ENCODE data around the gene RALGAPA1. TPM values are rescaled to one million over a fixed set of nuclear protein-coding genes. Genes with fewer than 3 reads are reported as not detected.

Gene RALGAPA1
- polyA plus RNA-seq, 1 donor from 2014 or later = 73.3 TPM

- H2AFZ ChIP-seq (ENCODE audit: low read depth, low read length) = peak overlapping the region; percentile 91
Measured at GRCh38 chr14:35826952-35827416, 17.9 kb upstream of the RALGAPA1 start.

GRCh38 chr14:35826218-35826951, 17.3 kb upstream of the RALGAPA1 start, which contains the start of gene BRMS1L:
TSS of gene BRMS1L (plus strand) at chr14:35826338. CDS start at chr14:35826517, 179 bp downstream.
- peak within 1 kb of the TSS; percentile 56 for H3K4me2 ChIP-seq (ENCODE audit: low read length)
- no peaks in the 10 kb centered on the region for H3K36me3 ChIP-seq (ENCODE audit: insufficient read depth, low read length)
- peak within 1 kb of the TSS; percentile 91 for H2AFZ ChIP-seq (ENCODE audit: low read depth, low read length)
- no peaks in the 10 kb centered on the region for H4K20me1 ChIP-seq (ENCODE audit: insufficient read depth)
- H3K9ac ChIP-seq (ENCODE audit: low read length) = peak within 1 kb of the TSS; percentile 89
- H3K9me3 ChIP-seq (ENCODE audit: low read length) = no peaks in the 10 kb centered on the region
- no peaks in the 10 kb centered on the region for H3K27me3 ChIP-seq (ENCODE audit: insufficient read depth, low read depth, low read length)
- H3K79me2 ChIP-seq (replicated peaks; ENCODE audit: insufficient read depth, low read length) = peaks cover 7% of the 10 kb centered on the region
- peak within 1 kb of the TSS; percentile 81 for H3K27ac ChIP-seq (ENCODE audit: low read length)
- H3F3A ChIP-seq (ENCODE audit: insufficient read depth, low read length, poor library complexity, severe bottlenecking) = no peaks in the 10 kb centered on the region
- H3K9me2 ChIP-seq (ENCODE audit: insufficient read depth, low read length) = no peaks in the 10 kb centered on the region
- TF ChIP-seq EZH2 (IDR thresholded peaks at IDR 0.05; ENCODE audit: borderline replicate concordance, insufficient read depth, low read length, poor library complexity, severe bottlenecking) (no peak), POLR2AphosphoS5 (IDR thresholded peaks at IDR 0.05) (peak; percentile 77), TAF1 (IDR thresholded peaks at IDR 0.05; ENCODE audit: low read depth) (peak; percentile 84), CTCF (IDR thresholded peaks at IDR 0.05; ENCODE audit: poor library complexity, severe bottlenecking) (peak; percentile 20), REST (IDR thresholded peaks at IDR 0.05; ENCODE audit: borderline replicate concordance) (peak; percentile 73), SMC3 (conservative IDR thresholded peaks at IDR 0.05; ENCODE audit: poor library complexity) (peak; percentile 40), MXI1 (conservative IDR thresholded peaks at IDR 0.05; ENCODE audit: poor library complexity, severe bottlenecking) (peak; percentile 77), RAD21 (conservative IDR thresholded peaks at IDR 0.05) (peak; percentile 31), EP300 (conservative IDR thresholded peaks at IDR 0.05; ENCODE audit: poor library complexity, severe bottlenecking) (peak; percentile 49)
- H3K4me3 ChIP-seq (ENCODE audit: low read length) = peak within 1 kb of the TSS; percentile 99

More at GRCh38 chr14:35826952-35827416, 17.9 kb upstream of the RALGAPA1 start:
- Histone ChIP-seq H3F3A (ENCODE audit: insufficient read depth, low read length, poor library complexity, severe bottlenecking) (no peaks in the 10 kb centered on the region), H3K27me3 (ENCODE audit: insufficient read depth, low read depth, low read length) (no peaks in the 10 kb centered on the region), H3K4me2 (ENCODE audit: low read length) (peak overlapping the region; percentile 46), H3K9ac (ENCODE audit: low read length) (peak overlapping the region; percentile 89), H3K4me3 (ENCODE audit: low read length) (peak overlapping the region; percentile 99), H3K9me2 (ENCODE audit: insufficient read depth, low read length) (no peaks in the 10 kb centered on the region), H3K9me3 (ENCODE audit: low read length) (no peaks in the 10 kb centered on the region), H3K79me2 (replicated peaks; ENCODE audit: insufficient read depth, low read length) (peaks cover 7% of the 10 kb centered on the region), H3K36me3 (ENCODE audit: insufficient read depth, low read length) (no peaks in the 10 kb centered on the region), H3K27ac (ENCODE audit: low read length) (no peak overlapping the region), H4K20me1 (ENCODE audit: insufficient read depth) (no peaks in the 10 kb centered on the region)
- TF ChIP-seq RAD21 (conservative IDR thresholded peaks at IDR 0.05) = no peak
- TF ChIP-seq SMC3 (conservative IDR thresholded peaks at IDR 0.05; ENCODE audit: poor library complexity) = no peak
- no peak for TF ChIP-seq TAF1 (IDR thresholded peaks at IDR 0.05; ENCODE audit: low read depth)
- no peak for TF ChIP-seq MXI1 (conservative IDR thresholded peaks at IDR 0.05; ENCODE audit: poor library complexity, severe bottlenecking)
- no peak for TF ChIP-seq EZH2 (IDR thresholded peaks at IDR 0.05; ENCODE audit: borderline replicate concordance, insufficient read depth, low read length, poor library complexity, severe bottlenecking)
- TF ChIP-seq EP300 (conservative IDR thresholded peaks at IDR 0.05; ENCODE audit: poor library complexity, severe bottlenecking) = no peak
- TF ChIP-seq POLR2AphosphoS5 (IDR thresholded peaks at IDR 0.05) = no peak

Data from neural cell (in vitro differentiated cells).